ENCODE results near the gene PCDHB15. TPM values are rescaled to one million over a fixed set of nuclear protein-coding genes. Genes with fewer than 3 reads are reported as not detected.

Gene PCDHB15
- total RNA-seq, 1 donor from 2014 or later = 5.5 TPM

- no peak for DNase-seq (ENCODE audit: low read depth, low spot score)
- Mint-ChIP-seq H3K27ac (ENCODE audit: unreplicated experiment) (no peak overlapping the region), H3K9me3 (peaks cover 40% of the 10 kb centered on the region)
Observed at GRCh38 chr5:141272906-141273305, 27.7 kb downstream of the PCDHB15 start.

DNA sequence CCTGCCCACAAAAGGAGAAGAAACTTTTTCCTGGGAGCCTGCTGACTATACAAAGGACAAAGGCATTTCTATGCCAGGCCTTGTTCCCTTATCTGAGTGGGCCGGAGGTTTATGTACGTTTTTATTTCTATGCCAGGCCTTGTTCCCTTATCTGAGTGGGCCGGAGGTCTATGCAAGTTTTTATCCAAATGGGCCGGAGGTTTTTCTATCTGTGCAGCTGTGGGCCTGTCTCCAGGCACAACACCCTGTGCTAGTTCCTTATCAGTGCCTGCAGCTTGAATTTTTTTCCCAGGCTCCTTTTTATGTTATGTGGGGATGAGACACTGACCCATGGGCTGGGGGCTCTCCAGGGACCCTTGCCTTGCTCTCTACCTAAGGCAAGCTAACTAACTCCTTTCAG, 53.2 kb downstream of the PCDHB15 start:
- Mint-ChIP-seq H3K27ac (ENCODE audit: unreplicated experiment) (no peak overlapping the region), H3K4me3 (no peak overlapping the region)

More at GRCh38 chr5:141272906-141273305, 27.7 kb downstream of the PCDHB15 start:
- no peak overlapping the region for H3K4me3 Mint-ChIP-seq
- no peaks in the 10 kb centered on the region for H3K4me1 Mint-ChIP-seq
- peaks cover 32% of the 10 kb centered on the region for H3K36me3 Mint-ChIP-seq (ENCODE audit: low read depth)
- H3K27me3 Mint-ChIP-seq (ENCODE audit: low read depth) = no peaks in the 10 kb centered on the region
- TF ChIP-seq, protein P1, sequence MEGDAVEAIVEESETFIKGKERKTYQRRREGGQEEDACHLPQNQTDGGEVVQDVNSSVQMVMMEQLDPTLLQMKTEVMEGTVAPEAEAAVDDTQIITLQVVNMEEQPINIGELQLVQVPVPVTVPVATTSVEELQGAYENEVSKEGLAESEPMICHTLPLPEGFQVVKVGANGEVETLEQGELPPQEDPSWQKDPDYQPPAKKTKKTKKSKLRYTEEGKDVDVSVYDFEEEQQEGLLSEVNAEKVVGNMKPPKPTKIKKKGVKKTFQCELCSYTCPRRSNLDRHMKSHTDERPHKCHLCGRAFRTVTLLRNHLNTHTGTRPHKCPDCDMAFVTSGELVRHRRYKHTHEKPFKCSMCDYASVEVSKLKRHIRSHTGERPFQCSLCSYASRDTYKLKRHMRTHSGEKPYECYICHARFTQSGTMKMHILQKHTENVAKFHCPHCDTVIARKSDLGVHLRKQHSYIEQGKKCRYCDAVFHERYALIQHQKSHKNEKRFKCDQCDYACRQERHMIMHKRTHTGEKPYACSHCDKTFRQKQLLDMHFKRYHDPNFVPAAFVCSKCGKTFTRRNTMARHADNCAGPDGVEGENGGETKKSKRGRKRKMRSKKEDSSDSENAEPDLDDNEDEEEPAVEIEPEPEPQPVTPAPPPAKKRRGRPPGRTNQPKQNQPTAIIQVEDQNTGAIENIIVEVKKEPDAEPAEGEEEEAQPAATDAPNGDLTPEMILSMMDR (conservative IDR thresholded peaks at IDR 0.05) = no peak

More for the DNA sequence above, 53.2 kb downstream of the PCDHB15 start:
- peaks cover 22% of the 10 kb centered on the region for H3K9me3 Mint-ChIP-seq
- DNase-seq (ENCODE audit: low read depth, low spot score) = no peak
- peaks cover 56% of the 10 kb centered on the region for H3K36me3 Mint-ChIP-seq (ENCODE audit: low read depth)
- TF ChIP-seq, protein P1 (conservative IDR thresholded peaks at IDR 0.05) = no peak
- H3K27me3 Mint-ChIP-seq (ENCODE audit: low read depth) = no peaks in the 10 kb centered on the region
- no peaks in the 10 kb centered on the region for H3K4me1 Mint-ChIP-seq

Other genes with a start within 250 kb of the PCDHB15 start
- 0.14 and 0.23 TPM in 2 replicates for gene PCDHB1, start 194.0 kb upstream of the PCDHB15 start, total RNA-seq
- gene PCDHB2, start 150.8 kb upstream of the PCDHB15 start, total RNA-seq = 52.6 and 57.8 TPM in 2 replicates
- 5.4 and 5.7 TPM in 2 replicates for gene PCDHB3, start 144.9 kb upstream of the PCDHB15 start, total RNA-seq
- gene PCDHB4, start 123.6 kb upstream of the PCDHB15 start, total RNA-seq = 2.6 and 2.7 TPM in 2 replicates
- gene PCDHB5, start 110.2 kb upstream of the PCDHB15 start, total RNA-seq = 3.0 and 3.3 TPM in 2 replicates
- 0.64 and 0.70 TPM in 2 replicates for gene PCDHB6, start 95.3 kb upstream of the PCDHB15 start, total RNA-seq
- gene PCDHB7, start 72.8 kb upstream of the PCDHB15 start, total RNA-seq = 0.39 and 0.58 TPM in 2 replicates
- 1.3 and 1.8 TPM in 2 replicates for gene PCDHB8, start 67.6 kb upstream of the PCDHB15 start, total RNA-seq
- 11.4 and 12.6 TPM in 2 replicates for gene PCDHB16, start 63.0 kb upstream of the PCDHB15 start, total RNA-seq
- 5.5 and 7.0 TPM in 2 replicates for gene PCDHB9, start 58.2 kb upstream of the PCDHB15 start, total RNA-seq
- gene PCDHB10, start 53.0 kb upstream of the PCDHB15 start, total RNA-seq = 5.2 and 5.5 TPM in 2 replicates
- gene PCDHB11, start 45.8 kb upstream of the PCDHB15 start, total RNA-seq = 2.7 and 3.6 TPM in 2 replicates
- 3.1 TPM in 2 replicates for gene PCDHB12, start 36.7 kb upstream of the PCDHB15 start, total RNA-seq
- gene PCDHB13, start 31.5 kb upstream of the PCDHB15 start, total RNA-seq = 3.6 TPM in 2 replicates
- 5.5 TPM in 2 replicates for gene PCDHB14, start 22.1 kb upstream of the PCDHB15 start, total RNA-seq
- gene SLC25A2, start 58.7 kb downstream of the PCDHB15 start, total RNA-seq = 0.72 and 1.1 TPM in 2 replicates
- 100.0 and 100 TPM in 2 replicates for gene TAF7, start 75.4 kb downstream of the PCDHB15 start, total RNA-seq
- gene PCDHGA1, start 85.1 kb downstream of the PCDHB15 start, total RNA-seq = 0.54 and 0.93 TPM in 2 replicates
- 0.32 and 0.54 TPM in 2 replicates for gene PCDHGA2, start 93.4 kb downstream of the PCDHB15 start, total RNA-seq
- gene PCDHGA3, start 98.4 kb downstream of the PCDHB15 start, total RNA-seq = 0.16 and 0.33 TPM in 2 replicates
- gene PCDHGB1, start 104.7 kb downstream of the PCDHB15 start, total RNA-seq = 2.8 and 3.0 TPM in 2 replicates
- 0.56 and 0.93 TPM in 2 replicates for gene PCDHGA4, start 109.6 kb downstream of the PCDHB15 start, total RNA-seq
- 1.3 and 1.5 TPM in 2 replicates for gene PCDHGB2, start 114.6 kb downstream of the PCDHB15 start, total RNA-seq
- 0.32 and 0.51 TPM in 2 replicates for gene PCDHGA5, start 118.8 kb downstream of the PCDHB15 start, total RNA-seq
- gene PCDHGB3, start 124.8 kb downstream of the PCDHB15 start, total RNA-seq = 0.51 and 0.71 TPM in 2 replicates
- gene PCDHGA6, start 128.5 kb downstream of the PCDHB15 start, total RNA-seq = 0.49 and 0.52 TPM in 2 replicates
- 0.32 and 0.37 TPM in 2 replicates for gene PCDHGA7, start 137.3 kb downstream of the PCDHB15 start, total RNA-seq
- gene PCDHGB4, start 142.3 kb downstream of the PCDHB15 start, total RNA-seq = 4.2 and 5.3 TPM in 2 replicates
- 0.33 and 0.43 TPM in 2 replicates for gene PCDHGA8, start 147.2 kb downstream of the PCDHB15 start, total RNA-seq
- 0.91 and 1.5 TPM in 2 replicates for gene PCDHGB5, start 152.6 kb downstream of the PCDHB15 start, total RNA-seq
- 0.72 and 0.86 TPM in 2 replicates for gene PCDHGA9, start 157.4 kb downstream of the PCDHB15 start, total RNA-seq
- gene PCDHGB6, start 162.6 kb downstream of the PCDHB15 start, total RNA-seq = 53.6 and 53.7 TPM in 2 replicates
- 18.4 and 18.5 TPM in 2 replicates for gene PCDHGA10, start 167.6 kb downstream of the PCDHB15 start, total RNA-seq
- gene PCDHGB7, start 172.3 kb downstream of the PCDHB15 start, total RNA-seq = 6.5 and 7.0 TPM in 2 replicates
- 1.8 and 2.4 TPM in 2 replicates for gene PCDHGA11, start 175.7 kb downstream of the PCDHB15 start, total RNA-seq
- gene PCDHGA12, start 185.1 kb downstream of the PCDHB15 start, total RNA-seq = 1.5 and 1.8 TPM in 2 replicates
- 98.2 and 107 TPM in 2 replicates for gene PCDHGC3, start 230.6 kb downstream of the PCDHB15 start, total RNA-seq
- 14.8 and 15.9 TPM in 2 replicates for gene PCDHGC4, start 239.6 kb downstream of the PCDHB15 start, total RNA-seq
- 2.2 and 3.0 TPM in 2 replicates for gene PCDHGC5, start 243.7 kb downstream of the PCDHB15 start, total RNA-seq

All from neural crest cell (in vitro differentiated cells).